SK-N-MC (cell line): ENCODE data around the gene LHX6.

Source experiments
- DNase-seq: peaks from one replicate; pipeline ENCODE4 v3.0.0-alpha.2; 2011; ENCODE audit warnings: low read depth, low spot score
- H3K27ac ChIP-seq: fragments of 200-600 bp; sonication (generic); 2 replicates; pipeline ENCODE4 v1.5.1; 2016; ENCODE audit warnings: mixed run types
- H3K36me3 ChIP-seq: fragments of 200-600 bp; sonication (generic); 2 replicates; pipeline ENCODE4 v1.6.1; 2017; ENCODE audit warnings: antibody characterized with exemption, low read length, mixed read lengths; ENCODE audit not compliant: insufficient read depth
- H3K4me3 ChIP-seq: fragments of 200-600 bp; sonication (generic); 2 replicates; pipeline ENCODE4 v1.5.1; 2016
- H3K9ac ChIP-seq: fragments of 200-600 bp; sonication (generic); 2 replicates; pipeline ENCODE4 v1.8.0; 2017; ENCODE audit warnings: mixed run types, mixed read lengths; ENCODE audit not compliant: insufficient read length
- H3K9me3 ChIP-seq: fragments of 200-600 bp; sonication (generic); 2 replicates; pipeline ENCODE4 v1.6.1; 2017; ENCODE audit warnings: low read depth, mild to moderate bottlenecking, antibody characterized with exemption, low read length, moderate library complexity, mixed read lengths
- EZH2 ChIP-seq: fragments of 200-600 bp; sonication (generic); IDR thresholded peaks from one replicate; pipeline ENCODE4 v1.6.1; 2017; ENCODE audit warnings: antibody characterized with exemption
- FOXP2 ChIP-seq: optimal IDR thresholded peaks from 2 replicates; pipeline ENCODE3; 2011; ENCODE audit warnings: mild to moderate bottlenecking, moderate library complexity; ENCODE audit not compliant: insufficient read depth; ENCODE audit errors: extremely low read length, control extremely low read depth
- POLR2AphosphoS5 ChIP-seq: IDR thresholded peaks from 2 replicates; pipeline ENCODE4 v1.6.1; 2012; ENCODE audit warnings: mild to moderate bottlenecking, low read depth, low read length, borderline replicate concordance

Gene LHX6

DNA sequence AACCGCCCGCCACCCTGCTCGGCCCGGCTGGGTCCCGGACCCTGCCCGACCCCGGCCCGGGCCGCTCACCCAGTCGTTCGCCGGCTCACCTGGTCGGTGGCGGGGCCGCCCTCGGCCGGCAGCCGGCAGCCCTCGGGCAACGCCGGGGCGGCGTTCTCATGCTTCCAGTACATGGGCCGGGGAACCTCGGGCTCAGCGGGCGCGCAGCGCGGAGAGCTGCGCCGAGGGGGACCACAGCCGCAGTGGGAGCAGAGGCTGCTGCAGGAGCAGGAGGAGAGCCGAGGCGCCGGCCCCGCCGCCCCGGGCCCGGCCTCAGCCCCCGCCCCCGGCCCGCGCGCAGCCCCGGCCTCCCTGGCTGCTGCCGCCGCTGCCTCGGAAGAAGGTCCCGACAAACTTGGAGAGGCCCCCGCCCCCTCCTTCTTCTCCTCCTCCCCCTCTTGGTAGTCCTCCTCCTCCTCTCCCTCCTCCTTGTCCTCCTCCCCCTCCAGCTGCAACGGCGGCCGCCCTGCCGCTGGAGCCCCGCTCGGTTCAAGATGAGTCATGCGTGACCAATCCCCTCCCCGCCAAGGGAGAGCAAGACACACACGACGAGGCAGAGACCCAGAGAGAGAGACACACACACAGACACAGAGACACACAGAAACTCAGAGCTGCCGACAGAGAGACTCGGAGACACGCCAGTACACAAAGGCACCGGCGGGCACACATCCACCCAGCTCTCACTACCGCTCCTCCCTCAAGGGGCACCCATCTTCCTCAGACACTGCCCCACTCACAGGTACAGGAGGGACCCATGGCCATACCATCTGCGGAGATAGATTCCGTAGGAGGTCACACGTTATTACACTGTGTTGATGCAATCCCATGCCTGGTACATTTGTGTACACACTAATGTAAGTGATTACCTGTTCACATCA is at the start of gene LHX6:
LHX6 (minus strand) TSS at position 390 of the 917 bp plus-strand sequence; CDS start at position 173, 217 bp downstream.
- no peak within 1 kb of the TSS for H3K27ac ChIP-seq
- no peaks in the 10 kb centered on the region for H3K36me3 ChIP-seq
- TF ChIP-seq FOXP2 (no peak), POLR2AphosphoS5 (no peak), EZH2 (peak; percentile 99)
- DNase-seq: no peak
- no peak within 1 kb of the TSS for H3K9ac ChIP-seq
- H3K4me3 ChIP-seq: peak within 1 kb of the TSS; percentile 67
- no peaks in the 10 kb centered on the region for H3K9me3 ChIP-seq

DNA sequence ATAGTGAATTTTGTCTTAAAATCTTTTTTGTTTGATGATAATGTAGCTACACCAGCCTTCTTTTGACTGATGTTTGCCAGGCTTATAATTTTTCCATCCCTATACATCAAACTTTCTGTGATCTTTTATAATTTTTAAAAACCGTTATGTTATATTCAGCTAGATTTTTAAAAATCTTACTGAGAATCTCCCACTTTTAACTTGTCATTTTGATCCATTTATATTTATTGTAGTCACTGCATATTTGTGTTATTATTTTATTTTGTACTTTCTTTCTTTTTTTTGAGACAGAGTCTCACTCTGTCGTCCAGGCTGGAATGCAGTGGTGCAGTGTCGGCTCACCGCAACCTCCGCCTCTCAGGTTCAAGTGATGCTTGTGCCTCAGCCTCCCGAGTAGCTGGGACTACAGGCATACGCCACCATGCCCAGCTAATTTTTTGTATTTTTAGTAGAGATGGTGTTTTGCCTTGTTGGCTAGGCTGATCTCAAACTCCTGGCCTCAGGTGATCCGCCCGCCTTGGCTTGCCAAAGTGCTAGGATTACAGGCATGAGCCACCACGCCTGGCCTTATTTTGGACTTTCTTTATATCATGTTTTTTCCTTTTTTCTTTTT is 48.6 kb upstream of the LHX6 start:
- DNase-seq: no peak
- H3K9ac ChIP-seq: no peak overlapping the region
- H3K4me3 ChIP-seq: no peak overlapping the region
- H3K36me3 ChIP-seq: peaks cover 80% of the 10 kb centered on the region
- TF ChIP-seq FOXP2 (no peak), POLR2AphosphoS5 (no peak), EZH2 (no peak)
- peaks cover 17% of the 10 kb centered on the region for H3K9me3 ChIP-seq
- no peak overlapping the region for H3K27ac ChIP-seq

DNA sequence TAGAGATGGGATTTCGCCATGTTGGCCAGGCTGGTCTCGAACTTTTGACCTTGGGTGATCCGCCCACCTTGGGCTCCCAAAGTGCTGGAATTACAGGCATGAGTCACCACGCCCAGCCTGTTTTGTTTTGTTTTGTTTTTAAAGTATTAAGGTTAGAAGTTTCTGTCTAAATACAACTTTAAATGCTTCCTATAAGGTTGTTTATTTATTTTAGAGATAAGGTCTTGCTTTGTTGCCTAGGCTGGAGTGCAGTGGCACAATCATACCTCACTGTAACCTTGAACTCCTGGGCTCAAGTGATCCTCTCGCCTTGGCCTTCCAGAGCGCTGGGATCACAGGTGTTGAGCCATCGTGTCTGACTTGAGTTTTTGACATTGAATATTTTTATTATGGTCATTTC is 47.3 kb upstream of the LHX6 start:
- Histone ChIP-seq H3K36me3 (peaks cover 85% of the 10 kb centered on the region), H3K4me3 (no peak overlapping the region), H3K27ac (no peak overlapping the region), H3K9ac (no peak overlapping the region), H3K9me3 (peaks cover 17% of the 10 kb centered on the region)
- DNase-seq: no peak
- no peak for TF ChIP-seq EZH2
- TF ChIP-seq POLR2AphosphoS5: no peak
- TF ChIP-seq FOXP2: no peak

DNA sequence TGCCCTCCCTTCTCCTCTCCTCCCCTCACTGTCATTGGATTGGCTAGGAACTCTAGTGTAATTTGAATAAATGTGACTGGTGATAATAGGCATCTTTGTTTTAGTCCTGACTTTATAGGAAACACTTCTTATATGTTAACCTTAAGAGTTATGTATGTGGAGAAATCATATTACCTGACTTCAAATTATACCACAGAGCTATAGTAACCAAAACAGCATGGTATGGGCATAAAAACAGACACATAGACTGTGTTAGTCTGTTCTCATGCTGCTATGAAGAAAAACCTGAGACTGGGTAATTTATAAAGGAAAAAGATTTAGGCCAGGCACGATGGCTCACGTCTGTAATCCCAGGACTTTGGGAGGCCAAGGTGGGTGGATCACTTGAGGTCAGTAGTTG is 45.3 kb upstream of the LHX6 start:
- DNase-seq: no peak
- no peak for TF ChIP-seq FOXP2
- no peak for TF ChIP-seq POLR2AphosphoS5
- Histone ChIP-seq H3K36me3 (peaks cover 85% of the 10 kb centered on the region), H3K4me3 (no peak overlapping the region), H3K9me3 (peaks cover 17% of the 10 kb centered on the region), H3K9ac (no peak overlapping the region), H3K27ac (no peak overlapping the region)

DNA sequence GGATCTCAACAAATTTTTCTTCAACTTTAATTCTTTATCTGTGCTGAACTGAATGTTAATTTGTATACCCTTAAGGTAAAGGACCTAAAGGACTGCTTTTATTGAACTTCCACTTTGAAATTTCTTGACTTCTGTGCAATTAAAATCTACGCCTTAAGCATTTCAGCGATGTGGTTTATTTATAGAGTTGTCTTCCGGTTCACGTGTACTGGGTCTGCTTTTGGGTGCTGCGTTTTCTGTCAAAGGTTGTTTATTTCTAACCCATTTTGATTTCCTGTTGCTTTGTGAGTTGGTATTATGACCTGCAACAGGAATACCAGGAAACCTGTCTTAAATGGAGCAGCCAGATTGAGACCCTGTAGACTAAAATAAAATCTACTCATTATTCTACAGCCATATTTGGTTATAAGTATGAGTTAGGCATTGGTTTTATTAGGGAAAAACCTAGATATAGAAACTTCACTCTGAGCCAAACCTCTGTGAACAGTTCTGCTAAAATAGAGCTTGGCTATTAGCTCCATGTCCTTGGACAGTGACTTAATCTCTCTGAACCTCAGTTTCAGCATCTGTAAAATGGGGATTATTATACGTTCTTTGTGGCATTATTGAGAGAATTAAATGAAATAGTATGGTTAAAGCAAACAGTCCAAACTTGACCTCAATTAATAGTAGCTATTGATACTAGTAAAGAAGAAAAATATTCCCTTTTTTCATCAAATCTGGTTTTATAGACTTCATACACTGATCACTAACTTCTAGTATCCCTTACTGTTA is 39.5 kb upstream of the LHX6 start:
- no peak overlapping the region for H3K9ac ChIP-seq
- no peak for DNase-seq
- H3K27ac ChIP-seq: no peak overlapping the region
- H3K9me3 ChIP-seq: no peaks in the 10 kb centered on the region
- peaks cover 32% of the 10 kb centered on the region for H3K36me3 ChIP-seq
- TF ChIP-seq POLR2AphosphoS5: no peak
- no peak for TF ChIP-seq EZH2
- TF ChIP-seq FOXP2: no peak
- H3K4me3 ChIP-seq: no peak overlapping the region

DNA sequence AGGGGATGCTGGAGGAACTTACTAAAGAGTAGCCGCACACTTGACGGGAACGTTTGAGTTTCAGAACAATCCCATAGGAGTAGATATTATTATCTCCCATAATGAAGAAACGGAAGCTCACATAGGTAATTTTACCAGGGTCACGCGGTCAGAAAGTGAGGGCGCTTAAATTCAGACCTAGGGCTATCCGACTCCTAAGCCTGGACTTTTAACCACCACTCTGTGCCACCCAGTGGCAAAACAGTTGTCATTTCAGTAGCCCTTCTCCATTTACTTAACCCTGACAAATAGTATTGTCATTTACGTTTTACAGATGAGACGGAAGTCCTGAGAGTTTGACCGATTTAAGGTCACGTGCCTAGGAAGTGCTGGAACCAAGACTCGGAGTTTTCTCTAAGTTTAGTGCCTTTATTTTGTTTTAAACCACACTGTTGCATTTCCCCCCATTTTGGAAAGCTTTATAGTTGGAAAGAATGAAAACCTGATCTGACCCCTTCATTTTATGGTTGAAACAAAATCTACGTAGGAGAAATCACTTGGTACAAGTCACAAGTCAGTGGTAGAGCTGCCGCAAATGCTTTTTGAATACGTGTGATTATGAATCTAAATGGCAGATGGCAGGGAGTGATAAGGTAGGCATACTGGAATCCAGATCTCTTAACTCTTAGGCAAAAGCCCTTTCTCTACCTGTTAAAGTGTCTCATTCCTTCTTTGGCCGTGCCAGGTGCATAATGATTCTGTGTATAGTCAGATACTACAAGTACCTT is 36.6 kb upstream of the LHX6 start:
- H3K9ac ChIP-seq: peak overlapping the region; percentile 91
- peak overlapping the region; percentile 60 for H3K27ac ChIP-seq
- peaks cover 16% of the 10 kb centered on the region for H3K36me3 ChIP-seq
- TF ChIP-seq FOXP2 (no peak), POLR2AphosphoS5 (no peak), EZH2 (no peak)
- no peaks in the 10 kb centered on the region for H3K9me3 ChIP-seq
- peak overlapping the region; percentile 88 for H3K4me3 ChIP-seq
- DNase-seq: no peak

DNA sequence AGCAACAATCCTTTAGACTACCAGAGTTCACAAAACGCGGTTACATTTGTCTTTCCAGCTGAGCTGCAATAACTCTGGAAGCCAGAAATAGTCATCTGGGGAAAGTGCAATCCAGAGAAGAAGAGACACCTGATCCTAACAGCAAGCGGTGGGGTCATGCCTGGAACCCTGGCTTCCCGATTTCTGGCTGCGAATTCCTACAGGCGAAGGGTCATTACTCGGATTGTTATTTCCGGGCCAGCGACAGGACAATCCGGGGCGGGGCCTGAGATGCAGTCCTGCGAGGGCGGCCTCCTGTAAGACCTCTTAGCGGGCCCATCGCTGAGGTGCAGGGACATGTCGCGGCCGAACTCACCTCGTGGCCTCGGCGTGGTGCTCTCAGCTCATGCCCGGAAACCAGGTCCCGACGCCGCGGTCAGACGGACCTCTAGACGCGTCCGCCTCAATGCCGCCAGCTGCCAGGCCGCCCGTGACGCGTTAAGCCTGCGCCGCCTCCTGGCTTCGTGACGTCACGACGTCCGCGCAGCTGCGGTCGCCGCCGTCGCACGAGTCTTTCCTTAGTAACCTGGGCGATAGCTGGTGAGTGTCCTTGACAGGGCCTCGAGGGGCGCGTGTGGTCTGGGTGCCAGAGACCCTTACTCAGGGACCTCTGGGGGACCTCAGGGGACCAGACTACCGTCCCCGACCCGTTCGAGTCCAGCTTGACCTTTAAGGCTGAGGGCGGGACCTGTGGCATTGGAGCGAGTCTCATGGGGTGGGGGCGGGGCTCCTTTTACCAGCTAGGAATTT is 35.8 kb upstream of the LHX6 start, which contains the start of the genes MRRF and RBM18:
MRRF (plus strand) TSS at position 523 of the 789 bp plus-strand sequence. CDS start 6,010 bp downstream, outside the sequence.
RBM18 (minus strand) TSS at position 481 of the 789 bp plus-strand sequence. CDS start 3,348 bp downstream, outside the sequence.
- H3K4me3 ChIP-seq: peak within 1 kb of the TSS; percentile 88
- no peak for DNase-seq
- TF ChIP-seq EZH2: no peak
- TF ChIP-seq POLR2AphosphoS5: peak; percentile 91; the same call in 1 of the 2 replicates
- peaks cover 20% of the 10 kb centered on the region for H3K36me3 ChIP-seq
- H3K27ac ChIP-seq: peak within 1 kb of the TSS; percentile 60
- H3K9me3 ChIP-seq: no peaks in the 10 kb centered on the region
- peak within 1 kb of the TSS; percentile 91 for H3K9ac ChIP-seq
